ENCODE data around the gene ESRRB.

The ESRRB gene

GRCh38 chr14:76408877-76409276 is 32.9 kb downstream of the ESRRB start:
- DNase-seq, result no peak

DNA sequence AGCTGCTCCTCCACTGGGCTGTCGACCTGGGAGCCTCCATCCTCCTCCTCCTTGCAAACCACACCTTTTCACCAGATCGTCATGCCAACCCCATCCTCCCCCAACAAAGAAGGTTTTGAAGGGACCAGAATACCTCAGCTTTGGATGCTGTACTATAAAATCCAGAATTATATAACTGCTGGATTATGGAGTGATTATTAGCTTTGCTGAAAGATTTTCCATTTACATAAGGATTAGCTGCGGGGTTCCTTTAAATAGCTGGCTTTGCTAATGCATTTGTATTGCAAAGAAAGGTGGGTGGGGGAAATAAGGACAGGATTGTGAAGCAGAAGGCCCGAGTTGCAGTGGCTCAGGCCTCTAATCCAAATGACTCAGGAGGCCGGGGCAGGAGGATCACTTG is 36.6 kb downstream of the ESRRB start:
- DNase-seq, result no peak

DNA sequence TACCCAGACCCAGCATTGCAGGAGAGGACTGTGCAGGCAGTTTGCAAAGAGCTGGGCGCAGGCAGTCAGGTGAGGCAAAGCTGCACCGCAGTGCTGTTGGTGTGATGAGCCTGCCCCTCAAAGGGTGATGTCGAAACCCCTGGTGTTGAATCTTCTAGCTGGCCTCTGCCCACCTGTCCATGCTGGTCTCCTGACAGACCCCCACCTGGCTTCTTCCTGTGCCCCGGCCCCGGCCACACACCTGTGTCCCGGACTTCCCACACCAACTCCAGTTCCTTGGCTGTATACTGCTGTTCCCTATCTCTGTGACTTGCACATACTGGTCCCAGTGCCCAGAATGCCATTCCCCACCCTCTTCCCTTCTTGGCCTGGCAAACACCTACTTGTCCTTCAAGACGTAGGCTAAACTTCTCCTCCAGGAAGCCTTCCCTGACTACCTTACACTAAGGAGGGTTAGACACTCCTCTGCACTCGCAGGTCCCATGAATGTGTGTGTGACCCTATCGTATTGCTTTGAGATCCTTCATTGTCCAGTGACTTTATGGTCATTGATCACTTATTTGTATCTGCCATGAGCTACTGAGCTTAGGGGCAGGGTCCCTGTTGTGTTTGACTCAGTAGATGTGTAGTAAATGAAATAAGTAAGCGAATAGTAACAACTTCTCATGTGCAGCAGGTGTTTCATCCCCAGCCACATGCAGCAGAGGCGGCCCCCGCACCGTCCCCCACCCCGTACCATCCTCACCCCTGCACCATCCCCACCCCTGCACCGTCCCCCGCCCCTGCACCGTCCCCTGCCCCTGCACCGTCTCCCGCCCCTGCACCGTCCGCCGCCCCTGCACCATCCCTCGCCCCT is 37.4 kb downstream of the ESRRB start:
- no peak for DNase-seq

GRCh38 chr14:76413962-76414600 is 38.1 kb downstream of the ESRRB start:
- DNase-seq, result no peak

- DNase-seq, result no peak
These were observed 43.5 kb downstream of the ESRRB start for GRCh38 chr14:76419399-76419798.

DNA sequence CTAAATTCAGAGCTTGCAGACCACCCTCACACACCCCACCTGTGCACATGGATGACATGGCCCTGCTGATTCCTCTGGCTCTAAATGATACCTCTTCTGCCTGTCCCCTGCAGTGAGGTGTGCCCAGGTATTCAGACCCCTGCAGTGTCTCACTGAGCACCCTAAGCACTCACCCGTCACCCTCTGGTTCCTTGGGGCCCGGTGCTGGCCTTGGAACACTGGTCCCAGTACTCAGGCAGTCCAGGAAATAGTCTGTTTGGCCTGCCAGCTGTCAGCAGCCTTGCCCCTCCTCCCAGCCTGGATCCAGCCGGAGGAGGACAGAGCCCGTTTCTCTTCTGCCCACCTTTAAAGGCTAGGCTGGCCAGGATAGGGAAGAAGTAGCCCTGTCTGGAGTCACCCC is 44.9 kb downstream of the ESRRB start:
- DNase-seq, result no peak

DNA sequence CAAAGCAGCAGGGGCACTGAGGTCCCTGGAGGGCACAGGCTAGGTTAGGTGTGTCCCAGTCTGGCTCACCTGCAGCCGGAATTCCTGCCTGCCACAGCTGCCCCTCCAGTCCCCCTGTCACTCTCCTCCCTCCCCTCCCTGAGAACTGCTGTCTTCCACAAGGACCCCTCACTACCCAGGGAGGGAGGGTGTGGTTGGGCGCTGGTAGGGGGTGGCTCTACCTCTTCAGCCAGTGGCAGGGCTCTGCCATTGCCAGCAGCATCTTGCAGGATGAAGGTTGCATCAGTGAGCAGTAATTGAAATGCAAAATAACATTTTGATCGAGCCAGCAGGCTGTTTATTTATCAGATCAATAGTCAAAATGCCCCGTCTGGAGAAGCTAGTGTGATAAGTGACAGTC is 45.7 kb downstream of the ESRRB start:
- no peak for DNase-seq

DNA sequence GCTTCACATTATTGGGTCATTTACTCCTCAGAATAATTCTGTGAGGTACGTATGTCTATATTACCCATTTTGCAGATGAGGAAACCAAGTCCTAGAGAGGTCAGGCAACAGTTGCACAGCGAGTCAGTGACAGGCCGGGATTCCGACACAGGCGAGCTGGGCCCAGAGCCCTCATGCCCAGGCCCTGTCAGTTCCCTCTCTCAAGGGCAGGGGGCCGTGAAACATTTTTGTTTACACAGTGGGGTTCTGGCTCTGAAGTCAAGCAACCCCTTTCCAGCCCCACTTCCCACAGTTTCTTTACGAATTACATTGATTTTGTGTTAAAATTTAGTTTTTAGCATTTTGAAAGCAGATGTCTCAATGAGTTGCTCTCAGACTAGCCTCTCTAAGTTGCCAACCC is 46.7 kb downstream of the ESRRB start:
- DNase-seq, result no peak

DNA sequence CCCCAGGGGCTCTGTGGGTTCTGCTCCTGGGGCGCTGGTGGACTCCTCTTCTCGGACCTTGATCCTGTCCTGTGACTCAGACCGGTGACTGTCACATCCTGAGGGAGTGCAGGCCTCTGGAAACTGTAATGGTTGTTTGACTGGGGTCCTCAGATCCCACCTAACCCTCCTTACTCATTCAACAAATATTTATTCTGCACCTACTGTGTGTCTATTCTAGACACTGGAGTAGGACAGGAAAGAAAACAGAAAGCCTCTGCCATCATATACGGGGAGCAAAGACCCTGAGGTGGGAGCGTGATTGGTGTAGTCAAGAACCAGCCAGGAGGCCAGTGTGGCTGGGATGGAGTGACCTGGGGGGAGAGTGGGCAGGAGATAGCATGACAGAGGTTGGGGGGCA is 47.6 kb downstream of the ESRRB start:
- DNase-seq, result no peak

DNA sequence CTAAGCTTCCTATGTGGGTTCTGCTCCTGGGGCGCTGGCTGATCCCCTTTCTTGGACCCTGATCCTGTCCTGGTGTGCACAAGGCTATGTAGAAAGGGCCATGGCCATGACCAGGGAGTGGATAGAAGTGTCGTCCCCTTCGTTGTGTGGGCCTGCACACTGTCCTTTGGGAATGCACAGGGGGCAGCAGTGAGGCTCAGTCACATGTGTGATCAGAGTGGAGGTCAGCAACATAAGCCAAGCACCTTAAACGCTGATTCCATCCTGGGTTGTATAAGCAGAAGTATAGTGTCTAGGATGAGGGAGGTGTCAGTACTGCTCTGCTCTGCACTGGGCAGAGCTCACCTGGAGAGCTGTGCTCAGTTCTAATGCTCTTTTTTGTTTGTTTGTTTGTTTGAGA is 48.4 kb downstream of the ESRRB start:
- DNase-seq, result no peak

DNA sequence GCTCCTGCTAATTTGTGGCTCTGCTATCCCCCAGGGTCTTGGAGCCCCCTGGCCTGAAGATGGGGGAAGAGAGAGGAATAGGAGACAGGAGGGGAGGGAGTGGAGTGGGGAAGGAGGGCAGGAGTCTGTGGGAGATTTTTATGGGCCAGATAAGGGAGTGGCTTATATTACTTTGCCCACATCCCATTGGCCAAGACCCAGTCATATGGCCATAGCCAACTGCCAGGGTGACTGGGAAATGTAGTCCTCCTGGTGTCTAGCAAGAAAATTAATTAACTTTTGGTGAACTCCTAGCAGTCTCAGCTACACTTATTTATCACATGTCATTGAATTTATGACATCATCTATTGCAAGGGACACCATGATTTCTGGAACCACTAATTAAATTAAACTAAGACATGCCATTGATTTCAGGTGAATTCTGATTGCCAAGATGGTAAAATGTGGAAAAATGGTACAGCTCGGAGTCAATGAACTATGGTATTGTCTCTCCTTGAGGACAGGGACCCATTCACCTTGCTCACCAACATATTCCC is 50.3 kb downstream of the ESRRB start:
- no peak for DNase-seq

DNA sequence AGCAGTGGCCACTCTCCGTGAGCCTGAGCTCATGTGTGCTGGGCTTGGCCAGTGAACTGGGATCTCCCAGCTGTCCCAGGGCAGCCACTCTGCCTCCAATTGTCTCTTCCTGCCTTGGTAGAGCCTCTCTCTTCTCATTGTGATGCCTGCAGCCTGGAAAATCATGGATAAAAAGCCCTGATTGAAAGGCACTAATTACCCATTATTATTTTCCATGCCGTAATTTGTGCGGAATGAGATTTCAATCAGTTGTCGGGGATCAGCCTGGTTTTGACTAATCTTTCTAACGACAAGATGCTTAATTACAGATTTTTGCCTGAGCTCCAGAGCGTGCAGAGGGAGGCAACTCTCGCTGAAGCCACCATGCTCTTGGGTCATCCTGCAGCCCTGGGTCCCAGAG is 52.7 kb downstream of the ESRRB start:
- DNase-seq, result no peak

GRCh38 chr14:76430017-76430416 is 54.1 kb downstream of the ESRRB start:
- DNase-seq, result no peak

DNA sequence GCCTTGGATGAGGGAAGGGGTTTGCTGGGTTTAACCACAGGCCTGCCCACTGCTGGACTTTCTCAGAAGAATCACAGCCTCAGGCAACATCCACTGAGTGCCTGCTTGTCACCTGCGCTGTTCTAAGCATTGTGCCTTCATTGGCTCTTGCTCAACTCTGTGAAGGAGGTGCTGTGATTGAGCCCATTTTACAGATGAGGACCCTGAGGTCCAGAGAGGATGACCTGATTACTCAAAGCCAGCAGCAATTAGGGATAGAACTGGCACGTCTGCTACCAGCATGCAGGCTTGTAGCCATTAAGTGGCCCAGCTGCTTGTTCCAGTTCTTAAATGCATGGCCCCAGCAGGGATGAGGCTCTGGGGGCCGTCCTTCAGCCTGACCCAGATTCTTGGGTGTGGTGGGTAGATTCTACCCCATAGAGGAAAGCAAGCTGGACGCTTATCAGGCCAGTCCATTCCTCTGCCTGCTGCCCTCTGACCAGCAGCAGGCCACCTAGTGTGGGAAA is 54.6 kb downstream of the ESRRB start:
- no peak for DNase-seq

DNA sequence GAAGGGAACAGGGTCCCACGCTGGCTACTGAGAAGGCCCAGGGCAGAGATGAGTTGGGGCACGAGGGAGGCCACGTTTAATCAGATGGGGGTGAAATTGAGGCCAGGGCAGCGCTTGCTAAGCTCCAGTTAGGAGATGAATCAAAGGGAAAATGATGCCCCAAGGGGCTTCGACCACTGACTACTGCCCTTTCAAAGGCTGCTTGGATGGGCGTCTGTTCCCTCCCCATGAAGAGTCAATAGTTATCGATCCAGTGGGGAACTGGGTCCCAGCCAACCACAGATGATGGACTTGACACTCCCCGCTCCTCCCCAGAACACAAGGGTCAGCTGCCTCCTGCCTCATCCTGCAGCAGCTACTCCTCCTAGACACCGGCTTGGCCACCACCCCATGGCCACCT is 55.6 kb downstream of the ESRRB start:
- DNase-seq, result no peak

DNA sequence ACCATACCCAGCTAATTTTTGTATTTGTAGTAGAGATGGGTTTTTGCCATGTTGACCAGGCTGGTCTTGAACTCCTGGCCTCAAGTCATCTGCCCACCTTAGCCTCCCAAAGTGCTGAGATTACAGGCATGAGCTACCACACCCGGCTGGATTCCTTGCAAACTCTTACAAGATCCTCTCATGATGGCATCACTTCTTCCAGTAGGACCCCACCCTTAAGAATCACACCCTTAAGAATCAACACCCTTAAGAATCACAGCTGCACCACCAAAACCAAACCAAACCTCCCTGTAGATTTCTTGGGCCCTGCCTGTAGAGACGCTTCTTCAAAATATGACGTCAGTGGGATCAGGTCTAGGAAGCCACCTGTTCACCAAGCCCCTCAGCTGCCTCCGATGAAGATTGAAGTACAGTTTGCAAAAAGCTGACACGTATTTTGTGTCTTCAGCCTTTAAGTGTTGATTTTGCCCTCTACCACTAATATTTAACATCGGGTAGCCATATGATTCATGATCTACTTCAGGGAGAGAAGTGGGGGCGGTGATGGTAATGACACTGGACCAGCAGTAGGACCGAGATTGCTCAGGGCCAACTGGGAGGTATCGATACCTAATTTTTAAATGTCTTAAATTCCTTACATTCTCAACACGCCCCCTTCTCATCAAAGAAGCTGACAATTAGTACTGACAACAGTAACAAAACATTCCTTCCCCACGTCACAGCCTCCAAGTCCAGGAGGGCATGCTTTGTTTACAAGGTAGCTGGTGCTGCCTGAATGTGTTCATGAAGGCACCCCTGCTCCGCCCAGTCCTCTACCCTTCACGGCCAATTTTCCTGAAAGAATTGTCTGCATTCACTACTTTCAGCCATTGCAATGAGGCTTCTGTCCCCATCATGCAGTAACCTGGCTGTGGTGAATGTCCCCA is 57.2 kb downstream of the ESRRB start:
- no peak for DNase-seq

DNA sequence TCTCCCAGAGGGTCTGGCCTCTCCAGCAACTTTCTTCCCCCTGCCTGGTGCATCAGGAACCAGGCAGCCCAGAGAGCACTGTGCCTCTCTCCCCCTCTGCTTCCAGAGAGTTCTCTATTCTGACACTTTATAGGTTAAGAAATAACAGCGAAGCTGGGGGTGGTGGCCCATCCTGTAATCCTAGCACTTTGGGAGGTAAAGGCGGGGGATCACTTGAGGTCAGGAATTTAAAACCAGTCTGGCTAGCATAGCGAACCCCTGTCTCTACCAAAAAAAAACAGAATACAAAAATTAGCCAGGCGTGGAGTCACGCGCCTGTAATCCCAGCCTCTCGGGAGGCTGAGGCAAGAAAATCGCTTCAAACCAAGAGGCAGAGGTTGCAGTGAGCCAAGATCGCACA is 58.3 kb downstream of the ESRRB start:
- no peak for DNase-seq

- DNase-seq, result no peak
These were observed 63.4 kb downstream of the ESRRB start for GRCh38 chr14:76439237-76439775.

- DNase-seq, result no peak
These were observed 70.5 kb downstream of the ESRRB start for GRCh38 chr14:76446486-76446885.

DNA sequence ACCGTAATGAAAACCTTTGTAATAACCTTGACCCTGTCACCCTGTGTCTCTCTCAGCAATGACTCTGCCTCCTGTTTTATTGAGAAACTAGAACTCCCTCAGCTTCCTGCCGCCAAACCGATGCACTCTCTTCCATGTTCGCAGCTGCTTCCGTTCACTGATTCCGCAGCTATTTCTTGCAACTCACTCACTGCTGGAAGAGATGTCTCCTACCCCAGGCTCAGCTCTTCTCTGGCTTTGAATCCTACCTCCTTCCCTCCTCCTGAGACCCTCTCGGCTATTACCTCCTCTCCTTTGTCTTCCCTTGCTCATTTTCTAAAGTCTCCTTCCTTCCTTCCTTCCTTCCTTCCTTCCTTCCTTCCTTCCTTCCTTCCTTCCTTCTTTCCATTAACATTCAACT is 71.0 kb downstream of the ESRRB start:
- DNase-seq, result no peak

GRCh38 chr14:76450476-76450875 is 74.5 kb downstream of the ESRRB start:
- no peak for DNase-seq

GRCh38 chr14:76456200-76456599 is 80.3 kb downstream of the ESRRB start:
- peak; percentile 56 for DNase-seq
